ENCODE measurements around the gene MFSD11.
A peak's percentile ranks its signal among the peaks of the same experiment; 100 is the strongest.
"Not testable (repeated sequence)": the region's sequence is repeated elsewhere in the genome, so short reads cannot be mapped to it uniquely, and the experiment has no call there.

The MFSD11 gene

DNA sequence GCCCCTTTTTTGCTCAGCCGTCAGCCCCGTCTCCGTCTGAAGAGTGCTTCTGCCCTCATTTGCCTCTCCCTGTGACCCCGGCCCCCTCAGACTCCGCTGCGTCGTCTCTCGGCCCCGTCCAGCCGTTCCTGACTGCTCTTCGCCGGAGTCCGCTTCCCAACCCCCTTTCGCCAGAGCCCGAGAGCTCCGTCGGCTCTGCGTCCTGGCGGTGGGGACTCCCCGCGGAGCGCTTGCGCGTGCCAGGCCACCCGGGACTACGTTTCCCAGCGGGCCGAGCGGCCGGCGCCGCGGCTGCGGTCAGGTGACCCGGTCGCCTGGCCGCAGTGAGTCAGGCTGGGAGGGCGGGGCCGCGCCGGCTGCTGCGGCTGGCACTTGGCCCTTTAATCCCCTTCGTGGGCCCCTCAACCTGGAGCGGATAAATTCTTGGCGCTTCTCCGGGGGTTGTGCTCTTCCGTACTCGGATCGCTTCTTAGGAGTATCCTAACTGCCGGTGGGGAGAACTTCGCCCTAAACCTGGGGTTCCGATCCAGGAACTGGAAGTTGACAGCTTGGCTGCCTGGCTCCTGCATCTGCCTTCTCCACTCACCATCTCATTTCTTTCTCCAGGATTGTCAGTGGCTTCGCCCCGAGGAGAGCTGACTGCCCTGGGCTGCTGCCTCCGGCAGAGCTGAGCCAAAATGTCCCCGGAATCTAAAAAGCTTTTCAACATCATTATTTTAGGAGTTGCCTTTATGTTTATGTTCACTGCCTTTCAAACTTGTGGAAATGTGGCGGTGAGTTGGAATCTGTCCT lies at the start of gene MFSD11:
TSS of gene MFSD11 (plus strand) at position 444 of the 792 bp plus-strand sequence. CDS start at position 678, 234 bp downstream.
- DNase-seq = peak; percentile 92 to 93

DNA sequence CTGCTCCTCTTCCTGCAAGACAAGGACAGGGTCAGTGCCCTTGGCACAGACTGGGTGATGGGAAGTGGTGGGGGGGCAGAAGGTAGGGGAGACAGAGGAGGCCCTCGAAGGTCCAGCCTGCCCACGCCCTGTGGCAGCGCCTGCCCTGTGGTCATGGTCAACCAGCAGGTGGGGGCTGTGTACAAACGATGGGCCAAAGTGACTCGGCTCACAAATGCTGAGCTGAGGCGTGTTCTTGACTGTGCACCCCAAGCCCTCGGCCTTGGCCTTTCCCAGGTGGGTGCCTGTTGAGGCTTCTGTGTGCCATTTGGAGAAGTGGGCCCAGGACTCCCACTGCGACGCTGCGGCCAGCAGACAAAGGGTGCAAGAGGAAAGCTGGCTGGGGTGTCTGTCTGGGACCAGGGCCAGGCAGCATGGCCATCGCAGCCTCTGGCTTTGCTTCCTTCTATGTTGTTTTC lies 49.7 kb upstream of the MFSD11 start:
- DNase-seq = no peak

DNA sequence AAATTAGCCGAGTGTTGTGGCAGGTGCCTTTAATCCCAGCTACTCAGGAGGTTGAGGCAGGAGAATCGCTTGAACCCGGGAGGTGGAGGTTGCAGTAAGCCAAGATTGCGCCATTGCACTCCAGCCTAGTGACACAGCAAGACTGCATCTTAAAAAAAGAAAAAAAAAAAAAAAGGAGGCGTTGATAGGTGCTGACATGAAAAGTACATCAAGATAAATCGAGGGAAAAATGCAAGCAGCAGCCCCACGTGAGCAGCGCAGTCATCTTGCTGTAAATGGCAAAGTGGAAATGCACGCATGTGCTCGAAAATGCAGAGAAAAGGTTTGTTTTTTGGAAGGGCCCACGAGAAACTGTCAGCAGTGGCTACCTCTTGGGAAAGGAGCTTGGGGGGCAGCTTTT lies 48.1 kb upstream of the MFSD11 start:
- no peak for DNase-seq

- DNase-seq = no peak
Measured at GRCh38 chr17:76690596-76691280, 47.2 kb upstream of the MFSD11 start.

GRCh38 chr17:76691379-76692191 lies 46.3 kb upstream of the MFSD11 start:
- DNase-seq = no peak

DNA sequence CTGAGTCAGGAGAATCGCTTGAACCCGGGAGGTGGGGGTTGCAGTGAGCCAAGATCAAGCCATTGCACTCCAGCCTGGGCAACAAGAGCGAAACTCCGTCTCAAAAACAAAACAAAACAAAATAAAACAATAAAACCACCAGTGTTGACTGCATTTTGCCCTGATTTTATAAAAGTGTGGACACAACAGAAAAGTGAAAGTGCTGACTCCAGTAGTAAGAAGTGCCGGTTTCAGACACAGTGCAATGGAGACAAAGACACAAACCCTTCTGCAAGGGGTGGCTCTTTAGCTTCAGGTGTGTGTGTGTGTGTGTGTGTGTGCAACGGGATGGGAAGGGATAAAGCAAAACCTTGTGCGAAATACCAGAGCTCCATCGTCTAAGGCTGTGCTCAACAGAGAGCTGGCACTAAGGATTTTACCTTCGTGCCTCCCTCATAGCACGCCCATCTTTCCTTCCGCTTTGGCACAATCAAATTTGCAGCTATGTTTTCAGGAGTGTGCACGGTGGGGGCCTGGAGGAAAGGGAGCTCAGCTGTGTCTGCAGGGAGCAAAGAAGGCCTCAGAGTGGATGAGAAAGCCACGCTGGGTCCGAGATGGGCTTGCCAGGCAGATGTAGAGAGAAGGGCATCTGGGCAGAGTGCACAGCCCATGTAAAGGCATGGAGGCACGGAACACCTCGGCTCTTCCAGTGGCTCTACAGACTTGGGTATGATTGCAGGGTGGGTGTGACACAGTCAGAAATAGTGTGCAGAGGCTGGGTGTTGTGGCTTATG lies 42.7 kb upstream of the MFSD11 start:
- no peak for DNase-seq

DNA sequence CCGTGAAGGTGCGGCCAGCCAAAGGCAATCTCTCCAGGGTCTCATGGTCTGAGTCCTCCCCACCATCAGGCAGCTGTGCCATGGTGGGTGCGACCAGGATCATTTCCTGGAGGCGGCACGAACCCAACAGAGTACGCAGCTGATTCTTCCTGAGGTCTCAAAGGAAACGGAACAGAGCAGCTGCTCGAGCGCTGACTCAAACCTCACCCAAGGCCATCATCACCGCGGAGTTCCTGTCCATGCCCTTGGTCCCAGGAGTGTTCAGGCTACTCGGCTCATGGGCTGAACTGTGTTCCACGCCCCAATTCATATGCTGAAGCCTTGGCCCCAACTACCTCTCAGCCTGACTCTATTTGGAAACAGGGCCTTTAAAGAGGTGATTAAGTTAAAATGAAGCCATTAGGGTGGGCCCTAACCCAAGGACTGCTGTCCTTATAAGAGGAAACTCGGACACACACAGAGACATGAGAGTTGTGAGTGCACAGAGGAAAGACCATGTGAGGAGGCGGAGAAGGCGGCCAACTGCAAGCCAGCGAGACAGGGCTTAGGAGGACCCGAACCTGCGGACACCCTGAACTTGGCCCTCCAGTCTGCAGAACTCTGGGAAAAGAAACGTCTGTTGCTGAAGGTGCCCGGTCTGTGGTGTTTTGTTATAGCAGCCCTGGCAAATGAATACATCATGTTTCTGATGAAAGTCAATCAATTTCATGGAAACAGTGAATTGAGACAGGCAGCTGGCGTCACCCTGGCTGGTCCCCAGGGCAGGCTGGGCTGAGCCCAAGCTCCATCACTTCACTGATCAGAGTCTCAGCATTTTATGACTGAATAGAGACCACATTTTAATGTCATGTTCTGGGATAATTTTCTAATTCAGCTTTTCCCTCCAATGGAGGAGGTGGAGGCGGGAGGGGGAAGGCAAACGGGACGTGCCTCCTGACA lies 40.9 kb upstream of the MFSD11 start:
- no peak for DNase-seq

GRCh38 chr17:76697702-76698465 lies 40.0 kb upstream of the MFSD11 start:
- DNase-seq = no peak

DNA sequence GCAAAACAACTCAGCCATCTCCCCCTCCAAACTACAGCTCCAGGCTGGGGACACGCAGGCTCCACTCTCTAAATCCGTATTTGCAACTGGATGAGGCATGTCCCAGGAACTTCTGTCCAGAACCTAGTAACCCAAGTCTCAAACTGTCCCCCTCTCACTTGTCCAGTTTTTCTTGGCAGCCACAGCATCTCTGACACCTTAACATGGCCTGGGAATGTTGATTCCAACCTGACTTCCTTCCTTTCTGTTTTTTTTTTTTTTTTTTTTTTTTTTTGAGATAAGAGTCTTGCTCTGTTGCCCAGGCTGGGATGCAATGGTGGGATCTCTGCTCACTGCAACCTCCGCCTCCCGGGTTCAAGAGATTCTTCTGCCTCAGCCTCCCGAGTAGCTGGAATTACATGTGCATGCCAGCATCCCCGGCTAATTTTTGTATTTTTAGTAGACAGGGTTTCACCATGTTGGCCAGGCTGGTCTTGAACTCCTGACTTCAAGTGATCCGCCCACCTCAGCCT lies 39.4 kb upstream of the MFSD11 start:
- not testable (repeated sequence) for DNase-seq

GRCh38 chr17:76700270-76700616 lies 37.7 kb upstream of the MFSD11 start:
- no peak for DNase-seq

DNA sequence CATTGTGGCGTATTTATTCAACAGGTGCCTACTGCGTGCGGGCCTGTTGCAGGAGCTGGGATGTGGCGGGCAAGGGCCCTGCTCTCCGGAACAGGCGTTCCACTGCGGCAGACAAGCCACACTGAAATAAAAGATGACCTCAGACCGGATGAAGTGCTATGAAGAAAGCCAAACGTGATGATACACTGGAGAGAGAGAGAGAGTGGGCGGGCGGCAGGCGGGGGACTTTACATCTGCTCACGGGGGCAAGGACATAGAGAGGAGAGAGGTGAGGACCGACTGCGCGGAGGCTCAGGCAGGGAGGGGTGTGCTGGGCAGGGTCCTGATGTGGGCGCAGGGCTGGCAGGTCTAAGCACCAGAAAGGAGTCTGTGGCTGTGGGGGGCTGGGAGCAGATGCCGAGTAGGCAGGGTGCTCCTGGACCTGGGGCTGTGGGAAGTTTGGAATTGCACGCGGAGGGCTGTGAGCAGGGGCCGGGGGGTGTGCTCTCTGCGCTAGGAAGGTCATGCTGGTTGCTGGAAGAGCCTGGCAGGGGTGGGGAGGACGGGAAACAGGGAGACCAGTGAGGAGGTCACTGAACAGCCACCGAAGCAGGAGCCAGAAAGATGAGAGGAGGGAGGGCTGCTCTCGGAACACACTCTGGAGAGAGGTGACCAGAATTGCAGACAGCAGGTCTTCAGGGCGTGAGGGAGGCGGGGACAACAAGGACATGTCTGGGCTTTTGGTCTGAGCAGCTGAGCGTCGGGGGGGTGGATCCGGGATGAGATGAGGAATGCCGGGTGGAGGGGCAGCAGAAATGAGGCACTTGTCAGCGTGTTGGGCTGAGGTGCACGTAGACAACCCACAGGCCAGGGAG lies 37.1 kb upstream of the MFSD11 start:
- no peak for DNase-seq

- no peak for DNase-seq
Measured at GRCh38 chr17:76701471-76701967, 36.4 kb upstream of the MFSD11 start.

GRCh38 chr17:76702076-76702475 lies 35.8 kb upstream of the MFSD11 start:
- no peak for DNase-seq

- DNase-seq = no peak
Measured at GRCh38 chr17:76702941-76703637, 34.8 kb upstream of the MFSD11 start.

DNA sequence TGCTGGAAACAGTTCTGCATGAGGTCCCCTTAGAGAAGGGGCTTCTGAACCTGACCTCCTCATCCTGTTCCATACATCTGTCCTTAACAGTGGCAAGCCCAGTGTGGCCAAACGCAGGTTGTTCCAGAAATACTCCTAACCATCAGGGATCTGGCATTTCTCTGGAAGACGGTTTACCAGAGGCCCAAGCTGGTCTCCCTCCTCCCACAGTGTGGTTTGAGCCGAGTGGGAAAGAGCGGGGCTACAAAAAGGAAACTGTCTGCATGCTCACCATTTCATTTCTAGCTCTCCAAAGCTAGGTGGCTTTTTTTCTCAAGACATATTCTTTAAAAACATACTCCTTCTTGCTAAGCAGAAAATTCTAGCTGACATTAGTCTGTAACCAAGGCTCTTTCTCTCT lies 33.1 kb upstream of the MFSD11 start:
- DNase-seq = no peak

- no peak for DNase-seq
Measured at GRCh38 chr17:76706817-76707216, 31.1 kb upstream of the MFSD11 start.

GRCh38 chr17:76707985-76708807 lies 29.7 kb upstream of the MFSD11 start:
- DNase-seq = no peak
